CD4-positive, alpha-beta T cell treated with Interleukin-2 at 100 ng/mL for 4 hours (primary cell): ENCODE results near the gene SCAMP4.
A peak's percentile ranks its signal among the peaks of the same experiment; 100 is the strongest.

ENCODE experiments used
- DNase-seq: peaks from one replicate; pipeline ENCODE4 v3.0.0-alpha.2; 2020; ENCODE audit warnings: low spot score

SCAMP4 gene

DNA sequence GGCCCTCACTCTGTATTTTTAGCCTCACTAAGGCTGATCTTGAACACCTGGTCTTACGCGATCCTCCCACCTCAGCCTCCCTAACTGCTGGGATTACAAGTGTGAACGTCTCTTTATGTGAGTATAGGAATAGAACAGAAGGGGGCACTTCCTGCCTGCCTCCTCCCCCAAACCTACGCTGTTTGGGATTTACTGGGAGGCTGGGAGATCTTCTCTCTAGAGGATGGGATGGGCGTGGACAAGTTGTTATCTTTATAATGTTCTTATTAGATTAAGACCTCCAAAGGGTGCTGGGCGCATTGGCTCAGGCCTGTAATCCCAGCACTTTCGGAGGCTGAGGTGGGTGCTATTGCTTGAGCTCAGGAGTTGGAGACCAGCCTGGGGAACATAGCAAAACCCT is 32.9 kb downstream of the SCAMP4 start:
- DNase-seq, result no peak

GRCh38 chr19:1941146-1942077 is 36.2 kb downstream of the SCAMP4 start, which contains the start of gene CSNK1G2:
CSNK1G2 (plus strand) TSS chr19:1941172; CDS start chr19:1969773, 28,601 bp downstream.
- DNase-seq, result no peak

- DNase-seq, result peak; percentile 69
These were observed 37.1 kb downstream of the SCAMP4 start for GRCh38 chr19:1942078-1942933.

DNA sequence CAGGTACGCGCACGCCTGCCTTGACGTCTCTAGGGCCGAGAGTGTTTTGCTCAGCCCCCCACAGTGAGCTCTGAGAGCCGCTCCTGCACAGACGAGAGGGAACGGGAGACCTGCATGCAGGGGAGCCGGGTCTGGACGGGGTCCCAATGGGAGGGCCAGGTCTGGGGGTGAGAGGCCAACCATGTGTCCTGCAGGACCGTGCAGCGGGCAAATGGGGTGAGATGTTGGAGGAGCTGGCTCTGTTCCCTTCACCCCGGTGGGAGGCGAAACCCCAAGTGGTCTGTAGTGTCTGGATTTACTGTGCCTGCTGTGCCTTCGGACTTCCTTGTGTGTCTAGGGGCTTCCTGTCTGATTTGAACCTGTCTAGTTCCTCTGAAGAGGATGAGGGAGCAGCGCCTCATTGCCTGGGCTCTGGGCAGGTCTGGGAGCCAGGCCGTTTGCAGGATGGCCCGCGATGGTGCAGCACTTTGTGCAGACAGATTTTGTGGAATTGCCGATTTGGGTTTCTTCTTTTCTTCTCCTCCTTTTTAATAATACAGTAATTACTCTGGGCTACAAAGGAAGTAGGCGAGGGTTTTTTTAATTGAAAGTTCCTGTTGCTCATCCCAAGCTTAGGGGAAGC is 37.8 kb downstream of the SCAMP4 start:
- DNase-seq, result no peak

DNA sequence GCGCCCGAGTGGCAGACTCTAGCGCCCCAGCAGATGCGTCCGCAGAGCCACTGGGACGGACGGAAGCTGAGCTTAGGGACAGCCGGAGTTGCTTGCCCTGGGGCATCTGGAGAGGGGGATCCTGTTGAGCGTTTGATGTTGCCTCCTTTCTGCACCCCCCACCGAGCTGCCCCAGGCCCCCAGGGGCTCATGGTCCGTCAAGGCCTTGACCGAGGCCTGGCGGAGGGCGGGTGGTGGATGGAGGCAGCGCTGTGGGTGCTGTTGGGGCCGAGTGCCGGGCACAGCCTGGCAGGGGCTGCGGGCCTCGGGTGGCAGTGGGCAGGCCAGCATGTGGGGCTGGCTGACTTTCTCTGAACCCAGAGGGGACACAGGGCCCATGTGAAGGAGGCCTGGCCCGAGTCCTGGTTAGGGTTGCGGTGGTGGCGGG is 38.5 kb downstream of the SCAMP4 start:
- no peak for DNase-seq

DNA sequence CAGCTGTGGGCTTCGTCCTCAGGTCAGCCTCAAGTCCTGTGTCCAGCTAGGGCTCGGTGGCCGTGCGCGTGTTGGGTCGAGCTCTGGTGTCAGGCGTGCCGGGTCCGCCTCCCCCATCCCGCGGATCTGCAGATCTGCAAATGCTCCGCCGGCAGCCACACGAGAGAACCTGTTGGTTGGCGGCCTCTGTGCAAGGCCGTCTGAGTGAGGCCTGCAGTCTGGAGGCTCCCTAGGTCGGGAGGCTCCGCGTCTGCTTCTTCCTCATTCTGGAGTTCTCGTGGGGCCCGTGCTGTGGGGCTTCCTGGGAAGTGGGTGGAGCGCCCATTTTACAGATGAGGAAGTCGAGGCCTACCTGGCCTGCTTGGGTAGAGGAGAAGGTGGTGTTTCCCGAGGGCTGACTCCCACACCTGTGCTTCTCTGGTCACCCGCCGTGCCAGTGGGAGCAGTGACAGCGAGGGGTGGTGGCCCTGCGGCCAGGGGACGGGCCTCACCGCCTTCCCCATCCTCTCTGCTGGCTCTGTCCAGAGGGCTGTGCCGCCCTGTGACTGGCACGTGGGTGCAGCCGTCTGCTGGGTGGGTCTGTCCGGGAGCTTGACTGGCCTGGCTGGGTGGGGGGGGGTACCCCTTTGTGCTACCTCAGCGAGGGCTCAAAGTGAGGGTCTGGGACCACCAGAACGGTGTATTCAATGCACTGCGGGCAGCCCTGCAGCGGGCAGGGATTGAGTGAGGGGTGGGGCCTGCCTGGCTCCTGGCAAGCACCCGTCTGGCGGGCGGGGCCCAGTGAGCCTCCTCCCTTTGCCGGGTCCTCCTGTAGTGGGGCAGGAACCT is 39.1 kb downstream of the SCAMP4 start:
- no peak for DNase-seq

GRCh38 chr19:1944916-1945561 is 39.8 kb downstream of the SCAMP4 start:
- no peak for DNase-seq

GRCh38 chr19:1945899-1946298 is 40.7 kb downstream of the SCAMP4 start:
- DNase-seq, result no peak

- DNase-seq, result no peak
These were observed 42.5 kb downstream of the SCAMP4 start for GRCh38 chr19:1947651-1948209.

DNA sequence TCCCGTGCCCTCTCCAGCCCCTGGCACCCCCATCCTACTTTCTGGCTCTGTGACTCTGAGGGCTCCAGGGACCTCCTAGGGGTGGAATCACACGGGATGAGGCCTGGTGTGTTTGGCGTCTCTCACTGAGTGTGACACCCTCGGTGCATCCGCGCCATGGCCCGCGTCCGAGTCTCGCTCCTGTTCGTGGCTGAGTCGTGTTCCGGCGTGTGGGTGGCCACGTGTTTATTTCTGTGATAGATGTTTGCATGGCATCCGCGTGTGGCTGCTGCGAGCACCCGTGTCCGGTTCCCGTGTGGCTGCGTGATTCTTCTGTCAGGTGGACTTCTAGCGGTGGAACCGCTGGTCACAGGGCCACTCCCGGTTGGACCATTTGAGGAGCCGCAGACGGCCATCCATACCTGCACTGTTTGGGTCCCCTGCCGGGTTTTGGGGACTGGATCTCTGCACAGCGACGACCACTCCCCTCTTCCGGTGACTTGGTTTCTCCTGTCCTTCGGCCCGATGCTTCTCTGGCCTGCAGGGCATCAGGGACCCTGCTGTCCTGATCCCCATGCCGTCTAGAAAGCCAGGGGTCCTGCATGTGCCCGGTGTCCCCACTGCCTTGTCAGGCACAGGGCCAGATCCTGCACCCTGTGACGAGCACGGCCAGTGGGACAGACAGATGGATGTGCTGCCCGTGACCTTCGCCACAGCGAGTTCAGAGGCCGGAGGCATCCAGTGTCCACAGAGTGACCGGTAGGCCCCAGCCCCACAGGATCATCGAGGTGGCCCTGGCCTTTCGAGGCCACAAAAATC is 44.3 kb downstream of the SCAMP4 start:
- DNase-seq, result no peak

GRCh38 chr19:1950640-1951039 is 45.4 kb downstream of the SCAMP4 start:
- no peak for DNase-seq

- no peak for DNase-seq
These were observed 47.4 kb downstream of the SCAMP4 start for GRCh38 chr19:1952635-1953034.

- DNase-seq, result no peak
These were observed 47.8 kb downstream of the SCAMP4 start for GRCh38 chr19:1953037-1953436.

GRCh38 chr19:1953441-1954094 is 48.4 kb downstream of the SCAMP4 start:
- no peak for DNase-seq

DNA sequence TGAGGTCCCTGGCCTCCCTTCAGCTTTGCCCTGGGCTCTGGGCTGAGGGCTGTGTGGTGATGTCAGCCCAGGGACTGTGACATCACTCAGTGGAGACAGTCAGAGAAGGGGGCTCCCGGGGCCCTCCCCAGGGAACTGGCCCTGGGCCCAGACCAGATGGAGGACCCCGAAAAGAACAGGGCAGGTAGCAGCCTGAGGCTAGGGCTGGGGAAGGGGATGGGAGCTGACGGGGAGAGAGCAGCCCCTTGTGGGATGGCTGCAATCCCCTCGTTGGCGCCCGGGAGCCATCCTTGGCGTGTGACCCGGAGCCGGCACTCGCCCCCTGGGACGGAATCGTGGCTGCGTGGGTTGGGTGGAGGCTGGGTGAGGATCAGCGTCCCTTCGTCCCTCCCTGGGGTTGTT is 49.3 kb downstream of the SCAMP4 start:
- DNase-seq, result no peak

DNA sequence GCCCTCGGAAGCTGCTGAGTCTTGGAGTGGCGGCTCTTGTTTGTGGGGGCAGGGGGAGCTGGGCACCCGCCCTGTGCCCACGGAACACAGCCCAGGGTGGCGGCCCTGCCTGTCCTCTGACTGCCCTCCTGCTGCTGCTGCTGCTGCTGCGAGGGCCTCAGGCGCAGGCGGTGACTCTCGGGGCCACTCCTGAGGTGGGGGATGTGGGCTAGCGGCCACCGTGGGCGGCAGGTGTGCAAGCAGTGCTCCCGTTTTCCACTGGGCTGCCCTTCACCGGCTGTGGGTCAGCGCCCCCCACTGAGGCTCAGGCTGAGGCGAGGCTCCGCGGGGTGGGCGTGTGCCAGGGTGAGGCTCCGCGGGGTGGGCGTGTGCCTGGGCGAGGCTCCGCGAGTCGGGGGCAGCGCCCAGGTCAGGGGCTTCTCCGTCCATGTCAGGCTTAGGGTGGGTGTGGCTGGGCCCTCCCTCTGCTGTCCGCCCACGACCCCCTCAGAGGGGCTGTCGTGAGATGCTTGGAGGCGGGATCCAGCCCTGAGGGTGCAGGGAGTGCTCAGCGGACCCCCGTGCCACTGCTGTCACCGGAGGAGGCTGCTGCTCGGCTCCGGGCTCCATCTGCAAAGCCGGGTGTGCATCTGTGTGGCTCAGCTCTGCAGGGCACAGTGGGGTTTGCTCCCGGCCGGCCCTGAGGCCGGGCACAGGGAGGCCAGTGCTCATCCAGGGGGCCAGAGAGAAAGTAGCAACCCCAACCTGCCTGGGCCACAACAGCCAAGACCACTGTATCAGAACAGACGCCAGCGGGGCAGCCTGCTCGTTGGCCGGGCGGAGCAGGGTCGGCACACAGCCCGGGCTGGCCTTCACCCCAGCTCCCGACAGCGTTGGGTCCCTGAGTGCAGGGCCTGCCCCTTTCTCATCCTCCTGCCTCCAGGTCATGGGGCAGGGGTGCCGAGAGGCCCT is 50.2 kb downstream of the SCAMP4 start:
- DNase-seq, result no peak

DNA sequence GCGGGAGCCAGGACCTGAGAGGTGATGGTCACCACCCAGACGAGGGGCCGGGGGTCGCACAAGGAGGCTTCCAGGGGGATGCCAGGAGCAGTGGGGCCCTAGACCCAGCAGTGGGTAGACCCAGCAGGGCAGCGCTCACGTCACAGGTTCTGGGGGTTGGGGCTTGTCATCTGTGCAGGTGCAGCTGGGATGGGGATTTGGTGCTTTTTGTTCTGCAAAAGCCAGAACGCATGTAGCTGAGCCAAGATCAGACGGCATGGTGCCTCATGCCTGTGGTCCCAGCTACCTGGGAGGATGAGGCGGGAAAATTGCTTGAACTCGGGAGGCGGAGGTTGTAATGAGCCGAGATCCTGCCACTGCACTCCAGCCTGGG is 50.9 kb downstream of the SCAMP4 start:
- no peak for DNase-seq

DNA sequence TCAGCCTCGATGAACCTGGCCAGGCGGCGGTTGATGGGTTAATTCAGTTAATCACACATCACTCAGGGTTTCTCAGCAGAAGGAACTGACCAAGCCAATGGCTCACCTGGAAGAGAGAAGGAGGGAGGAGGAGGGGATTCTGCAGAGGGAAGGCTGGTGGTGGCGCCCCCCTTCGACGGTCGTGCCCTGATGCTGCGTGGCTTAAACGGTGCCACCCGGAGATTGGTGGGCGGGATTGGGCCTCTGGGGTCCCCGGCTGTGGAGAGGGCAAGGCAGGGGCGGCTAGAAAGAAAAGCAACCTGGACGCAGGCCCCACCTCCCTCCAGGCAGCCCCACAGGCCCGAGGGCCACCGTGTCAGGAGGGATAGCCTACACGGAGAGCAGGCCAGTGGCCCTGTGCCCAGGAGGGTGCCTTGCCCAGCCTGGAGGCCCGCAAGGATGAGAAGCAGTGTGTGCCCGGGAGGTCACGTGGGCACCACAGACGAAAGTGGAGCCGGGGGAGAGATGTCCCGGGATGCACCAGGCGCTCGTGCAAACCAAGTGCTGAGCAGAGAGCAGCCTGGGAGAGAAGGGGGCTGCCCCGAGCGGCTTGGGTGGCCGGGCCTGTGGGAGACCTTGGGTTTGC is 51.8 kb downstream of the SCAMP4 start:
- DNase-seq, result no peak
